ENCODE measurements around the gene PITPNM3. TPM values are rescaled to one million over a fixed set of nuclear protein-coding genes. Genes with fewer than 3 reads are reported as not detected.

Gene PITPNM3
- total and polyA plus RNA-seq, 2 of the 8 experiments (the other 6 are each of a cell fraction or from before 2014, with no cell fraction given), result 1.7 to 3.1 TPM

GRCh38 chr17:6435051-6435450 is 121.3 kb downstream of the PITPNM3 start, which contains the start of gene AIPL1 (continued):
- TF ChIP-seq CHD7 (IDR thresholded peaks at IDR 0.05; ENCODE audit: insufficient replicate concordance, low read length), result no peak
- TF ChIP-seq SIX5 (IDR thresholded peaks at IDR 0.05; ENCODE audit: low read depth, low read length), result no peak
- TF ChIP-seq GTF2F1 (IDR thresholded peaks at IDR 0.05; ENCODE audit: borderline replicate concordance, low read depth, low read length), result no peak
- no peak for TF ChIP-seq CHD1 (IDR thresholded peaks at IDR 0.05; ENCODE audit: low read depth, low read length)
- no peak for TF ChIP-seq YY1 (IDR thresholded peaks at IDR 0.05; ENCODE audit: low read depth, low read length)
- no peak for TF ChIP-seq MAFK (IDR thresholded peaks at IDR 0.05; ENCODE audit: low read depth, low read length)
- no peak for TF ChIP-seq POU5F1 (IDR thresholded peaks at IDR 0.05; ENCODE audit: low read depth, low read length)
- no peak for TF ChIP-seq ZNF274 (IDR thresholded peaks at IDR 0.05; ENCODE audit: borderline replicate concordance, extremely low read depth, low read length)
- no peak for TF ChIP-seq E2F6 (IDR thresholded peaks at IDR 0.05)
